NCI-H2171 treated with DMSO at 0.1 percent for 48 hours (cell line): ENCODE data around the gene RGPD6.
"Not testable (repeated sequence)": the region's sequence is repeated elsewhere in the genome, so short reads cannot be mapped to it uniquely, and the experiment has no call there.

Experiments
- DNase-seq: peaks from one replicate; lab custom pipeline; 2025; lab: John Stamatoyannopoulos, UW

RGPD6 gene

GRCh38 chr2:110481200-110481599, 95.8 kb downstream of the RGPD6 start:
- not testable (repeated sequence) for DNase-seq

GRCh38 chr2:110480084-110480483, 96.9 kb downstream of the RGPD6 start:
- DNase-seq: not testable (repeated sequence)

GRCh38 chr2:110477370-110477769, 99.7 kb downstream of the RGPD6 start:
- DNase-seq: not testable (repeated sequence)

GRCh38 chr2:110476952-110477351, 100.1 kb downstream of the RGPD6 start:
- DNase-seq: not testable (repeated sequence)

DNA sequence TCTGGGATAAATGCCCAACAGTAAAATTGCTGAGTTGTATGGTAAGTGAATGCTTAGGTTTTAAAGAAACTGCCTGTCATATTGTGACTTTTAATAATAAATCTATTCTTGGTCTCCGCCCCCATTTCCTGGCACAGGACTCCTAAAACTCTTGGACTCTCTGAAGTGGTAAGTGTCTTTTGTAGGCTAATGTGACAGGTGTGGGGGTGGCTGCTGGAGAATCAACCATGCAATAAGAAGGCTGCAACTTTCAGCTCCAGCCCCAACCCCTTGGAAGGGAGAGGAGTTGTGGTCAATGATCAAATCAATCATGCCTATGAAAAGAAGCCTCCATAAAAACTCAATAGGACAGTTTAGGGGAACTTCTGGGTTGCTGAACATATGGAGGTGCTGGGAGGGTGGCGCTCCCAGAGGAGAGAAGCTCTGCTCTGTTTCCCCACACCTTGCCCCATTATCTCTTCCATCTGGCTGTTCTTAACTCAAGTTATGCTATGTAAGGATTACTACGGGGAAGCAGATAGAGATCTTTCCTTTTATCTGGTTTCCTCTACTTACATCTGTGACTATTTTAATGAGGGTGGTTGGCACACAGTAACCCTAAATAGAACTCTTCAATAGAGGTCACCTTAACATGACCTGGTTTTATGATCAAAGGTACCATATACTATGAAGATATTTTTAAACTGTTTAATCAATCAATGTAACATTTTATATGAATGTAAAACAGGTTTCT, 101.2 kb downstream of the RGPD6 start:
- not testable (repeated sequence) for DNase-seq

GRCh38 chr2:110474898-110475297, 102.1 kb downstream of the RGPD6 start:
- DNase-seq: not testable (repeated sequence)

DNA sequence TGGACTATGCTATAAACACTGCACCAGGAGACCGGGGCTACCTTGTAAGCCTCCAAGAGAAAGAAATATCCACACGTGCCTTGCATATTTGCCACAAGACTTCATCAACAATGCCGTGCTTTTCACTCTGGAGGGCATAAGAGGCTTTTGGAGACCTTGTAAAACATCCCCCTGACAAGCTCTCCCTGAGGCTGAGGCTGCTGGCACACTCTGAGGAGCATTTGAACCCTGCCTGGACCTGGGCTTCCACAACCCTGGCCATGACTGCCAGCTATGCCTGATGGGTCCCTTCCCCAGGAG, 104.0 kb downstream of the RGPD6 start:
- DNase-seq: not testable (repeated sequence)

GRCh38 chr2:110472171-110473058, 104.6 kb downstream of the RGPD6 start, which contains the start of gene LIMS4:
Gene LIMS4, minus strand, starts transcription at chr2:110472816. Its CDS starts 38 bp downstream, at chr2:110472778.
- DNase-seq: not testable (repeated sequence)

DNA sequence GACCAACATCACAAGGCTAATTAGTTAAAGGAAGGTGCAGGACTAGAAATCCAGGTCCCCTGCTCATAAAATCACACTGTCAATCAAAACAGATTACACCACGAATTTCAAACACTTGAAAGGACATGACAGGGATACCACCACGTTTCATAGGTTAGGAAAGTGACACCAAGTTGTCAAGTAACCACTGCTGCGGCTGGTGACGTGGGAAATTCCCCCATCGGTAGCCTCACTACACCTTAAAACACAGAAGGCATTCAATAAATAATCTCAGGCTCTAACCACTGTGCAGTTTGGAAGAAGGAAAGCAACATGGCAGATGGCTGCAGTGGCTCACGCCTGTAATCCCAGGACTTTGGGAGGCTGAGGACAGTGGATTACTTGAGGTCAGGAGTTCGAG, 108.1 kb downstream of the RGPD6 start:
- DNase-seq: not testable (repeated sequence)

DNA sequence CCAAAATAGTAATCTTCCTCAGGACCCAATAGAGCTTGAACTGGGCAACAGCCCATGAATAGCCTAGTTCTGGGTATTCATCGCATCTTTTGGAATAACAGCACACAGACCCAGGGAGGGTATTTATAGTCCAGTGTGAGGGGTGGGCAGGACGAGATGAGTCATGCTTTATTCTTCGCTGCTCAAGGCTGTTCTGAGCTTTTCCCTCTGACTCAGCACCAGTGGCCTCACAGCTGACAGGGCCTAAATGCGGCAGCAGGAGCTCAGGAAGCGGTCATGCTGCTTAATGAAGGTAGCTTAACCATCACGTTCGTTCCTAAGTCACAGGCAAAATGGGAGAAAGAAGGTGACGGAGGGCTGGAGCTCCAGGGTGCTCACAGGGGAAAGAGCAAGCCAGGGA, 111.7 kb downstream of the RGPD6 start:
- DNase-seq: not testable (repeated sequence)
